Transverse colon (tissue), 4 donors: Measurements from ENCODE around the gene ZBTB1. TPM values are rescaled to one million over a fixed set of nuclear protein-coding genes. Genes with fewer than 3 reads are reported as not detected.

Source experiments
- DNase-seq: peaks from one replicate; pipeline ENCODE4 v3.0.0-alpha.2; 2019
- H3K27ac ChIP-seq, 4 donors: fragments of 200-600 bp; sonication (generic); 2 replicates each; pipeline ENCODE4 v1.5.1; 2016 to 2018; ENCODE audit warnings: inconsistent platforms in 4 of 4
- H3K27me3 ChIP-seq: fragments of 200-600 bp; sonication (generic); 2 replicates; pipeline ENCODE4 v1.5.1; 2017; ENCODE audit warnings: inconsistent platforms
- H3K36me3 ChIP-seq, 4 donors: fragments of 200-600 bp; sonication (generic); 2 replicates each; pipeline ENCODE4 v1.5.1; 2017 to 2019; ENCODE audit warnings: inconsistent platforms in 4 of 4
- H3K4me1 ChIP-seq, 4 donors: fragments of 200-600 bp; sonication (generic); 2 replicates each; pipeline ENCODE4 v1.5.1; 2017 to 2020; ENCODE audit warnings: inconsistent platforms in 4 of 4
- H3K4me3 ChIP-seq, 4 donors: fragments of 200-600 bp; sonication (generic); 1 replicate in 1 of 4; 2 replicates in 3 of 4; pipeline versions ENCODE4 v1.5.1 to v1.6.1; 2017 to 2019; ENCODE audit warnings: inconsistent platforms in 4 of 4
- H3K9me3 ChIP-seq, 2 donors: fragments of 200-600 bp; sonication (generic); 2 replicates each; pipeline ENCODE4 v1.5.1; 2017 to 2019; ENCODE audit warnings: inconsistent platforms in 2 of 2
- EP300 ChIP-seq: sonication (generic); formaldehyde crosslinking; IDR thresholded peaks from one replicate; pipeline ENCODE4 v1.6.1; 2017; ENCODE audit warnings: antibody characterized with exemption, low read depth
- POLR2A ChIP-seq: fragments of 450-650 bp; IDR thresholded peaks from one replicate; pipeline ENCODE4 v1.6.1; 2016; ENCODE audit warnings: antibody characterized with exemption, mild to moderate bottlenecking, moderate library complexity
- POLR2AphosphoS5 ChIP-seq, 3 donors: sonication (generic); formaldehyde crosslinking; IDR thresholded peaks; one replicate each; pipeline ENCODE4 v1.6.1; 2016; ENCODE audit warnings: antibody characterized with exemption in 3 of 3
- WGBS, 2 donors: methylation state at CpG; one replicate each; pipeline ENCODE4 v1.1.5; 2018; ENCODE audit warnings: low coverage in 1 of 2; 5-methylcytosine and 5-hydroxymethylcytosine counted together
- in situ Hi-C, 4 donors: fragments of 200-750 bp; cut with MboI; loops; one replicate each; pipeline versions ENCODE4 v1.15.0 to v1.15.1; 2017; ENCODE audit warnings: low sequenced_read_pairs in 3 of 4, low pct_ligation_motif_present in 1 of 4, low pct_unique_long_range_greater_than_20kb in 1 of 4
- intact Hi-C: fragments of 100-400 bp; cut with DNase I; formaldehyde crosslinking; loops from one replicate; pipeline ENCODE4 v1.15.1; 2023; ENCODE audit warnings: low total_unique reads
- total RNA-seq, 4 donors: library from RNA; depleted of rRNA; stranded (reverse); fragments of >200 nt; gene quantifications; one replicate each; pipeline ENCODE4 v1.1.0, GENCODE V29; 2016
- TF ChIP-seq, protein P1 (sequence below), 5 experiments: fragments of 200-600 bp in 3 of 5; fragments of 450-650 bp in 2 of 5; sonication (generic) in 3 of 5; IDR thresholded peaks; 1 replicate in 2 of 5; 2 replicates in 3 of 5; pipeline ENCODE4 v1.5.1; 2016 to 2017; ENCODE audit warnings: antibody characterized with exemption in 5 of 5, inconsistent platforms in 3 of 5, mild to moderate bottlenecking in 2 of 5, moderate library complexity in 1 of 5

ZBTB1 gene
- total RNA-seq, 4 donors from 2014 or later = 18.3 to 51.4 (median 34.3) TPM

- intact Hi-C loops = no loop called here
- no peaks in the 10 kb centered on the region for H3K9me3 ChIP-seq
- 35 to 42% methylated on average over 4 of the region's 4 CpGs for WGBS, 2 donors
- H3K4me1 ChIP-seq = peaks cover 0 to 18% (median 9%) of the 10 kb centered on the region in 4 donors
- no peak for TF ChIP-seq POLR2AphosphoS5 (IDR thresholded peaks at IDR 0.05)
- H3K27ac ChIP-seq = peak overlapping the region in 3 of 4 donors; percentile 76 to 95 (median 90)
- H3K27me3 ChIP-seq = peaks cover 12% of the 10 kb centered on the region
- H3K4me3 ChIP-seq = peak overlapping the region in 3 of 4 donors; percentile 26 to 70 (median 32)
- in situ Hi-C loops = loop anchor here (5.0 to 25.0 kb wide), 4 partner anchors 94 to 219 kb away; no protein-coding TSS in a partner anchor
- DNase-seq = no peak
- H3K36me3 ChIP-seq = no peaks in the 10 kb centered on the region
Observed at GRCh38 chr14:64542836-64543201, 38.2 kb downstream of the ZBTB1 start.

DNA sequence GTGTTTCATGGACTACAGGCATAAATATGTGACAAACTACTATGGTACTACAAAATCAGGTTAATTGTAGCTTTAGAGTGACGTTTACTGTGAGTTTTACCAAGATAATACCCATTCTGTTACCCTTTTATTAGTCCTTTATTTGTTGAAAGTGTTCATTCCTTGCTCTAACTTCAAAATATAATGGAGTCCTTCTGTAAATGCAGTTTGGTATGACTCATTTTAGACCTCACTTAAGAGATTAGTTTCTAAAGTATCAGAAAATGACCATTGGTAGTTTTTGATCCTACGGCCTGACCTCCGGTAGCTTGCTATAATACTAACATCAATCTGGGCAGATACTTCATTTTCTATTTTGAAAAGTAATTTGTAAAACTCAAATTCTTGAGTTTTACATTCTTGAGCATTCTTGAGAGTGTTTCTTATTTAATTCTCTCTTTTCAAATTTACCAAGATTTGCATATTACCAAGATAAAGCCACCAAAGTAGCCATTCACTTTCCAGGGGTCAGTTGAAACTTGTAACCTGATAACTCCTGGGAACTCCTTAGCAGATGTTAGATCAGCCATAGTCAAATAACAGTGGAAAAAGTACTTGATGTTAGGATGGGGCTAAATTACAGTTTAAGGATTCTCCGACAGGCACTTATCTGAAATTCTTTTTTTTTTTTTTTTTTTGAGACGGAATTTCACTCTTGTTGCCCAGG, 40.2 kb downstream of the ZBTB1 start:
- H3K4me3 ChIP-seq = peak overlapping the region in 1 of 4 donors; percentile 70
- no peaks in the 10 kb centered on the region for H3K9me3 ChIP-seq
- H3K27me3 ChIP-seq = peaks cover 12% of the 10 kb centered on the region
- no peaks in the 10 kb centered on the region for H3K36me3 ChIP-seq
- peaks cover 0 to 18% (median 9%) of the 10 kb centered on the region in 4 donors for H3K4me1 ChIP-seq
- 69 to 80% methylated on average over 5 of the region's 5 CpGs for WGBS, 2 donors
- in situ Hi-C loops = loop anchor here (5.0 to 25.0 kb wide), 4 partner anchors 93 to 218 kb away; no protein-coding TSS in a partner anchor
- intact Hi-C loops = no loop called here
- TF ChIP-seq POLR2AphosphoS5 (IDR thresholded peaks at IDR 0.05) (no peak), EP300 (no peak), POLR2A (no peak)
- TF ChIP-seq, protein P1, sequence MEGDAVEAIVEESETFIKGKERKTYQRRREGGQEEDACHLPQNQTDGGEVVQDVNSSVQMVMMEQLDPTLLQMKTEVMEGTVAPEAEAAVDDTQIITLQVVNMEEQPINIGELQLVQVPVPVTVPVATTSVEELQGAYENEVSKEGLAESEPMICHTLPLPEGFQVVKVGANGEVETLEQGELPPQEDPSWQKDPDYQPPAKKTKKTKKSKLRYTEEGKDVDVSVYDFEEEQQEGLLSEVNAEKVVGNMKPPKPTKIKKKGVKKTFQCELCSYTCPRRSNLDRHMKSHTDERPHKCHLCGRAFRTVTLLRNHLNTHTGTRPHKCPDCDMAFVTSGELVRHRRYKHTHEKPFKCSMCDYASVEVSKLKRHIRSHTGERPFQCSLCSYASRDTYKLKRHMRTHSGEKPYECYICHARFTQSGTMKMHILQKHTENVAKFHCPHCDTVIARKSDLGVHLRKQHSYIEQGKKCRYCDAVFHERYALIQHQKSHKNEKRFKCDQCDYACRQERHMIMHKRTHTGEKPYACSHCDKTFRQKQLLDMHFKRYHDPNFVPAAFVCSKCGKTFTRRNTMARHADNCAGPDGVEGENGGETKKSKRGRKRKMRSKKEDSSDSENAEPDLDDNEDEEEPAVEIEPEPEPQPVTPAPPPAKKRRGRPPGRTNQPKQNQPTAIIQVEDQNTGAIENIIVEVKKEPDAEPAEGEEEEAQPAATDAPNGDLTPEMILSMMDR (IDR thresholded peaks at IDR 0.05) = no peak
- H3K27ac ChIP-seq = peak overlapping the region in 2 of 4 donors; percentile 6 to 24
- DNase-seq = no peak

DNA sequence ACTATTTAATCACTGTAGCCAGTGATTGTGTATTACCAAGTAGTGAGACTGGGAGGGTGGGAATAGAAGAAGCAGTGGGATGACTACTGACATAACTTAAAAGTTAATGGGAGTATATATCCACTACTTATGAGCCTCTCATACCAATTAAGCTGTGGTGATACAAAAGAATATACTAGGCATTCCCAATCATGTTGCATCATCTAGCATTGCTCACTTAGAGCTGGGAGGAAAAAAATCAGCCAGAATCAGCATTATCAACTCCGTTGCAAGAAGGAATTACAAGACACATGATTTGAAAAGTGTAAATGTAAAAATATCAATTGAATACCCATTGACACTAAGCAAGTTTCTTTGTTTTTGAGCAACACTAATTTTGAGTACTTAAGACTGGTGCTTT, 44.4 kb downstream of the ZBTB1 start:
- no peak for DNase-seq
- H3K4me3 ChIP-seq = no peak overlapping the region
- no peaks in the 10 kb centered on the region for H3K27me3 ChIP-seq
- H3K4me1 ChIP-seq = peaks cover 0 to 24% (median 17%) of the 10 kb centered on the region in 4 donors
- TF ChIP-seq POLR2AphosphoS5 (IDR thresholded peaks at IDR 0.05) (no peak), EP300 (no peak), POLR2A (no peak)
- no peaks in the 10 kb centered on the region for H3K36me3 ChIP-seq
- WGBS, 2 donors = 81 to 86% methylated on average over 1 of the region's 1 CpG
- intact Hi-C loops (no loop called here), in situ Hi-C loops (loop anchor here in 3 of 4 donors (10.0 to 25.0 kb wide), 3 partner anchors 88 to 213 kb away; no protein-coding TSS in a partner anchor)
- peak overlapping the region in 3 of 4 donors; percentile 86 to 88 (median 87) for H3K27ac ChIP-seq
- H3K9me3 ChIP-seq = no peaks in the 10 kb centered on the region

GRCh38 chr14:64549791-64550620, 45.4 kb downstream of the ZBTB1 start, which contains the start of gene PPP1R36:
TSS of gene PPP1R36 (plus strand) at chr14:64549961. CDS start at chr14:64549998, 37 bp downstream.
- intact Hi-C loops (no loop called here), in situ Hi-C loops (loop anchor here in 3 of 4 donors (10.0 to 25.0 kb wide), 3 partner anchors 87 to 212 kb away; no protein-coding TSS in a partner anchor)
- peak; percentile 81 for DNase-seq

More at GRCh38 chr14:64549791-64550620, 45.4 kb downstream of the ZBTB1 start, which contains the start of gene PPP1R36:
- peak within 1 kb of the TSS; percentile 70 to 88 (median 86) for H3K27ac ChIP-seq
- H3K27me3 ChIP-seq = no peaks in the 10 kb centered on the region
- peak within 1 kb of the TSS; percentile 9 to 56 (median 38) for H3K4me3 ChIP-seq
- H3K36me3 ChIP-seq = no peaks in the 10 kb centered on the region
- no peaks in the 10 kb centered on the region for H3K9me3 ChIP-seq
- 14 to 51% methylated on average over 8 to 53 of the region's 54 CpGs for WGBS, 2 donors
- peaks cover 0 to 33% (median 17%) of the 10 kb centered on the region in 4 donors for H3K4me1 ChIP-seq
- TF ChIP-seq, protein P1 (IDR thresholded peaks at IDR 0.05) = no peak
- peak in 2 of 3 donors; percentile 70 to 72 for TF ChIP-seq POLR2AphosphoS5 (IDR thresholded peaks at IDR 0.05)
- no peak for TF ChIP-seq EP300
- TF ChIP-seq POLR2A = peak; percentile 68
